Tibial nerve (tissue), 4 donors: Measurements from ENCODE around the gene EBLN2. TPM values are rescaled to one million over a fixed set of nuclear protein-coding genes. Genes with fewer than 3 reads are reported as not detected.

Experiments
- DNase-seq, 2 donors: peaks; one replicate each; pipeline ENCODE4 v3.0.0-alpha.2; 2019; ENCODE audit warnings: low spot score in 2 of 2
- H3K27ac ChIP-seq, 4 donors: fragments of 200-600 bp; sonication (generic) in 3 of 4; one replicate each; pipeline ENCODE4 v1.5.1; 2017 to 2019; ENCODE audit warnings: mild to moderate bottlenecking in 1 of 4
- H3K27me3 ChIP-seq, 2 donors: fragments of 200-600 bp; sonication (generic) in 1 of 2; one replicate each; pipeline versions ENCODE4 v1.5.1 to v1.6.0; 2017 to 2019
- H3K36me3 ChIP-seq, 3 donors: fragments of 200-600 bp; sonication (generic); one replicate each; pipeline ENCODE4 v1.5.1; 2018 to 2019
- H3K4me1 ChIP-seq, 4 donors: fragments of 200-600 bp; sonication (generic) in 3 of 4; one replicate each; pipeline ENCODE4 v1.5.1; 2017 to 2019
- H3K4me3 ChIP-seq, 4 donors: fragments of 200-600 bp; sonication (generic) in 3 of 4; one replicate each; pipeline ENCODE4 v1.5.1; 2017 to 2019; ENCODE audit warnings: mild to moderate bottlenecking in 1 of 4, moderate library complexity in 1 of 4
- H3K9me3 ChIP-seq, 4 donors: fragments of 200-600 bp; sonication (generic) in 3 of 4; one replicate each; pipeline ENCODE4 v1.5.1; 2017 to 2019
- EP300 ChIP-seq, 2 donors: sonication (generic); formaldehyde crosslinking; IDR thresholded peaks; one replicate each; pipeline ENCODE4 v1.6.1; 2017; ENCODE audit warnings: antibody characterized with exemption in 2 of 2, mild to moderate bottlenecking in 1 of 2
- POLR2A ChIP-seq, 2 donors: fragments of 450-650 bp; IDR thresholded peaks; one replicate each; pipeline ENCODE4 v1.6.1; 2017; ENCODE audit warnings: antibody characterized with exemption in 2 of 2, mild to moderate bottlenecking in 2 of 2, moderate library complexity in 2 of 2
- WGBS, 2 donors: methylation state at CpG; one replicate each; pipeline ENCODE4 v1.1.5; 2018; 5-methylcytosine and 5-hydroxymethylcytosine counted together
- total RNA-seq, 4 donors: library from RNA; depleted of rRNA; stranded (reverse); fragments of >200 nt; gene quantifications; one replicate each; pipeline ENCODE4 v1.1.0, GENCODE V29; 2016
- TF ChIP-seq, protein P1 (sequence below), 5 experiments: fragments of 200-600 bp in 3 of 5; fragments of 450-650 bp in 2 of 5; sonication (generic) in 3 of 5; IDR thresholded peaks; one replicate each; pipeline ENCODE4 v1.5.1; 2016 to 2019; ENCODE audit warnings: antibody characterized with exemption in 5 of 5, mild to moderate bottlenecking in 3 of 5, moderate library complexity in 2 of 5

Gene EBLN2
- total RNA-seq, 4 donors from 2014 or later = 11.9 to 16.4 (median 14.9) TPM

DNA sequence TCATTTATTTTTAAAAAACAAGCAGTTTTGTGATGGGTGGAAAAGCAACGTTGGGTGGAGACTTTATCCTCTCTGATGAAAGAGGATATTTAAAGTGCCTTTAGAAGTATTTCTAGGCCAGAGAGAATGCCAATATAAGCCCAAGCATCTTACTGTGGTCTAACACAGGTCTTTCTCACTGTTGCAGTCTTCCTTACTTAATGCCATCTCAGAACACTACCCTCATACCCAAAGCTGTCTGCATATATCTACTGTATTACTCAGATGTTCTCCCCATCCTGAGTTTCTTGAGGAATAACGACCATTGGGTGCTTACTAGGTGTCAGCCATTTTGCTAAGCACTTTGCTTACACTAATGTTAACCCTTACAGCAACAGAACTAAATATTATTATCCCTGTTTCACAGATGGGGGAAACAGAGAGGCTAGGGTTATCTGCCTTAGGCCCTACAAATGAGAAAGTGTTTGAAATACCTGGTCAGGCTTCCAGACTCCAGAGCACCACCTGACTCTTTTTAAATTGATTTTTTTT is 29.8 kb upstream of the EBLN2 start:
- Histone ChIP-seq H3K27ac (no peak overlapping the region), H3K36me3 (no peaks in the 10 kb centered on the region), H3K27me3 (no peaks in the 10 kb centered on the region), H3K4me1 (peaks cover 0 to 75% (median 12%) of the 10 kb centered on the region in 4 donors), H3K4me3 (no peak overlapping the region), H3K9me3 (no peaks in the 10 kb centered on the region)
- 20 to 30% methylated on average over 2 of the region's 2 CpGs for WGBS, 2 donors
- DNase-seq = no peak
- no peak for TF ChIP-seq POLR2A (IDR thresholded peaks at IDR 0.05)
- TF ChIP-seq EP300 (IDR thresholded peaks at IDR 0.05) = no peak
- TF ChIP-seq, protein P1, sequence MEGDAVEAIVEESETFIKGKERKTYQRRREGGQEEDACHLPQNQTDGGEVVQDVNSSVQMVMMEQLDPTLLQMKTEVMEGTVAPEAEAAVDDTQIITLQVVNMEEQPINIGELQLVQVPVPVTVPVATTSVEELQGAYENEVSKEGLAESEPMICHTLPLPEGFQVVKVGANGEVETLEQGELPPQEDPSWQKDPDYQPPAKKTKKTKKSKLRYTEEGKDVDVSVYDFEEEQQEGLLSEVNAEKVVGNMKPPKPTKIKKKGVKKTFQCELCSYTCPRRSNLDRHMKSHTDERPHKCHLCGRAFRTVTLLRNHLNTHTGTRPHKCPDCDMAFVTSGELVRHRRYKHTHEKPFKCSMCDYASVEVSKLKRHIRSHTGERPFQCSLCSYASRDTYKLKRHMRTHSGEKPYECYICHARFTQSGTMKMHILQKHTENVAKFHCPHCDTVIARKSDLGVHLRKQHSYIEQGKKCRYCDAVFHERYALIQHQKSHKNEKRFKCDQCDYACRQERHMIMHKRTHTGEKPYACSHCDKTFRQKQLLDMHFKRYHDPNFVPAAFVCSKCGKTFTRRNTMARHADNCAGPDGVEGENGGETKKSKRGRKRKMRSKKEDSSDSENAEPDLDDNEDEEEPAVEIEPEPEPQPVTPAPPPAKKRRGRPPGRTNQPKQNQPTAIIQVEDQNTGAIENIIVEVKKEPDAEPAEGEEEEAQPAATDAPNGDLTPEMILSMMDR (IDR thresholded peaks at IDR 0.05) = no peak

- no peaks in the 10 kb centered on the region for H3K27me3 ChIP-seq
- no peak for DNase-seq
Observed at GRCh38 chr3:73036694-73037591, 24.5 kb upstream of the EBLN2 start.

GRCh38 chr3:73041537-73041936 is 19.9 kb upstream of the EBLN2 start:
- Histone ChIP-seq H3K27ac (peak overlapping the region in 2 of 4 donors; percentile 34 to 39), H3K27me3 (no peaks in the 10 kb centered on the region), H3K4me1 (peaks cover 0 to 86% (median 15%) of the 10 kb centered on the region in 4 donors), H3K4me3 (no peak overlapping the region), H3K9me3 (no peaks in the 10 kb centered on the region), H3K36me3 (no peaks in the 10 kb centered on the region)
- DNase-seq = no peak
- TF ChIP-seq EP300 (IDR thresholded peaks at IDR 0.05) = no peak
- TF ChIP-seq, protein P1 (IDR thresholded peaks at IDR 0.05) = no peak
- TF ChIP-seq POLR2A (IDR thresholded peaks at IDR 0.05) = no peak
- 28 to 36% methylated on average over 3 of the region's 3 CpGs for WGBS, 2 donors

More at GRCh38 chr3:73036694-73037591, 24.5 kb upstream of the EBLN2 start:
- WGBS, 2 donors = 51 to 56% methylated on average over 3 of the region's 3 CpGs
- no peaks in the 10 kb centered on the region for H3K36me3 ChIP-seq
- H3K27ac ChIP-seq = no peak overlapping the region
- no peak overlapping the region for H3K4me3 ChIP-seq
- peaks cover 0 to 82% (median 14%) of the 10 kb centered on the region in 4 donors for H3K4me1 ChIP-seq
- TF ChIP-seq POLR2A (IDR thresholded peaks at IDR 0.05) (no peak), EP300 (IDR thresholded peaks at IDR 0.05) (no peak)
- TF ChIP-seq, protein P1 (IDR thresholded peaks at IDR 0.05) = no peak
- H3K9me3 ChIP-seq = no peaks in the 10 kb centered on the region

DNA sequence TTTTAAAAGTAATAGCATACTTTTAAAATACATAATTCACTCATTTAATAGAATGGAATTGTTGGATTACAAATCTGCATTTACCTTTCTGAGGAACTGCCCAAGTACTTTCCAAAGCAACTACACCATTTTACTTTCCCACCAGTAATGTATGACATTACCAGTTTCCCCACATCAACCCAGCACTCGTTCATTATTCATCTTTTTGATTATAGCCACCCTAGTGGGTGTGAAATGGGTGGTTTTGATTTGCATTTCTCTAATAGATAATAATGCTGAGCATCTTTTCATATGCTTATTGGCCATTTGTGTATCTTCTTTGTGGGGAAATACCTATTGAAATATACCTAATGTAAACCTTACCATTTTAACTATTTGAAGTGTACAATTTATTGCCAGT is 18.0 kb upstream of the EBLN2 start:
- H3K27ac ChIP-seq = peak overlapping the region in 1 of 4 donors; percentile 34
- 46 to 67% methylated on average over 1 of the region's 1 CpG for WGBS, 2 donors
- H3K36me3 ChIP-seq = peaks cover 0 to 7% (median 0%) of the 10 kb centered on the region in 3 donors
- no peaks in the 10 kb centered on the region for H3K27me3 ChIP-seq
- H3K4me1 ChIP-seq = peaks cover 0 to 75% (median 10%) of the 10 kb centered on the region in 4 donors
- H3K4me3 ChIP-seq = no peak overlapping the region
- no peak for TF ChIP-seq EP300 (IDR thresholded peaks at IDR 0.05)
- TF ChIP-seq, protein P1 (IDR thresholded peaks at IDR 0.05) = no peak
- no peak for TF ChIP-seq POLR2A (IDR thresholded peaks at IDR 0.05)
- H3K9me3 ChIP-seq = no peaks in the 10 kb centered on the region
- DNase-seq = no peak

DNA sequence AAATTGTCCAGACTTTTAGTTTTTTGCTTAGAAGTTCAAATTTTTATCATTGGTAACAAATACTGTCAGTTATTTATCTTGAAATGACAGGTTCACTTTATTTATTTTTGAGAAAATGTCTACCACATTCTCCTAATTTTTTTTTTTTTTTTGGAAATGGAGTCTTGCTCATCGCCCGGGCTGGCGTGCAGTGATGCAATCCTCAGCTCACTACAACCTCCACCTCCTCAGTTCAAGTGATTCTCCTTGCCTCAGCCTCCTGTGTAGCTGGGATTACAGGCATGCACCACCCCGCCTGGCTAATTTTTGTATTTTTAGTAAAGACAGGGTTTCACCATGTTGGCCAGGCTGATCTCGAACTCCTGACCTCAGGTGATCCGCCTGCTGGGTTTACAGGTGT is 16.1 kb upstream of the EBLN2 start:
- Histone ChIP-seq H3K27ac (no peak overlapping the region), H3K9me3 (no peaks in the 10 kb centered on the region), H3K4me1 (peaks cover 0 to 60% (median 8%) of the 10 kb centered on the region in 4 donors), H3K4me3 (no peak overlapping the region), H3K36me3 (peaks cover 0 to 10% (median 0%) of the 10 kb centered on the region in 3 donors), H3K27me3 (no peaks in the 10 kb centered on the region)
- WGBS, 2 donors = 95 to 97% methylated on average over 6 of the region's 6 CpGs
- DNase-seq = no peak
- TF ChIP-seq, protein P1 (IDR thresholded peaks at IDR 0.05) = no peak
- TF ChIP-seq POLR2A (IDR thresholded peaks at IDR 0.05) (no peak), EP300 (IDR thresholded peaks at IDR 0.05) (no peak)
